A549 (cell line): ENCODE results near the gene CFB. TPM values are rescaled to one million over a fixed set of nuclear protein-coding genes. Genes with fewer than 3 reads are reported as not detected.

Source experiments
- ATAC-seq, 2 experiments: fragments of 200-7000 bp in 1 of 2; fragments of >200 bp in 1 of 2; cut with Nextera tagmentation in 1 of 2; cut with Tn5 transposase in 1 of 2; 3 replicates each; pipeline versions ENCODE4 v1.8.0 to v1.9.1; 2018 to 2020; ENCODE audit warnings: mild to moderate bottlenecking in 1 of 2, moderate library complexity in 1 of 2
- CTCF ChIA-PET: fragments of 300-600 bp; sonication (Branson Sonifier 250); formaldehyde crosslinking; extraction: SDS; loops from one replicate; lab custom pipeline; 2021; ENCODE audit warnings: antibody characterized with exemption, inconsistent platforms; lab: Yijun Ruan, JAX
- POLR2A ChIA-PET: fragments of 350-600 bp; formaldehyde crosslinking; extraction: SDS; loops from one replicate; lab custom pipeline; 2021; ENCODE audit warnings: antibody characterized with exemption, inconsistent platforms; lab: Yijun Ruan, JAX
- DNase-seq, 2 experiments: peaks; one replicate each; pipeline versions ENCODE4 v3.0.0 to v3.0.0-alpha.2; 2011 to 2016; ENCODE audit warnings: low read depth in 1 of 2, low spot score in 1 of 2
- FAIRE-seq: peaks from 2 replicates; lab custom pipeline; 2011; peaks lifted over from hg19 to GRCh38; lab: Jason Lieb, UNC
- H3K27ac ChIP-seq, 2 experiments: fragments of >200 bp; sonication (Bioruptor Twin); formaldehyde crosslinking; 3 replicates each; pipeline ENCODE4 v1.5.1; 2016 to 2017
- H3K4me1 ChIP-seq: fragments of >200 bp; sonication (Bioruptor Twin); formaldehyde crosslinking; 3 replicates; pipeline ENCODE4 v1.6.1; 2016
- H3K4me2 ChIP-seq: fragments of >200 bp; sonication (Bioruptor Twin); formaldehyde crosslinking; 3 replicates; pipeline ENCODE4 v1.6.1; 2016
- H3K4me3 ChIP-seq: fragments of >200 bp; sonication (Bioruptor Twin); formaldehyde crosslinking; 3 replicates; pipeline ENCODE4 v1.5.1; 2016
- H3K9me3 ChIP-seq: fragments of >200 bp; sonication (Bioruptor Twin); formaldehyde crosslinking; 3 replicates; pipeline ENCODE4 v1.6.1; 2016
- BCL3 ChIP-seq: fragments of >200 bp; sonication (Bioruptor Twin); formaldehyde crosslinking; IDR thresholded peaks from 3 replicates; pipeline ENCODE4 v1.6.1; 2016
- CHD2 ChIP-seq: fragments of 150-350 bp; IDR thresholded peaks from 2 replicates; pipeline ENCODE4 v1.6.1; 2014; ENCODE audit warnings: low read length; ENCODE audit not compliant: partially characterized antibody
- CTCF ChIP-seq: fragments of >200 bp; sonication (Bioruptor Twin); formaldehyde crosslinking; IDR thresholded peaks from 3 replicates; pipeline ENCODE4 v1.5.1; 2016
- EHF ChIP-seq: fragments of 250-450 bp; sonication (Bioruptor Pico); IDR thresholded peaks from 2 replicates; pipeline ENCODE4 v1.5.0; 2020; ENCODE audit warnings: mild to moderate bottlenecking
- GATA3 ChIP-seq: IDR thresholded peaks from 2 replicates; pipeline ENCODE4 v1.6.1; 2012; ENCODE audit warnings: borderline replicate concordance
- HEYL ChIP-seq: fragments of 250-450 bp; sonication (Bioruptor Pico); IDR thresholded peaks from 2 replicates; pipeline ENCODE4 v1.8.0; 2021; ENCODE audit warnings: mild to moderate bottlenecking, moderate library complexity
- HOXB13 ChIP-seq: fragments of 250-450 bp; sonication (Bioruptor Pico); IDR thresholded peaks from 2 replicates; pipeline ENCODE4 v1.5.0; 2020; ENCODE audit warnings: low read depth, mild to moderate bottlenecking, moderate library complexity
- HOXB5 ChIP-seq: fragments of 250-450 bp; sonication (Bioruptor Pico); IDR thresholded peaks from 2 replicates; pipeline ENCODE4 v1.5.0; 2020; ENCODE audit warnings: mild to moderate bottlenecking, moderate library complexity
- MAX ChIP-seq: IDR thresholded peaks from 2 replicates; pipeline ENCODE4 v1.6.1; 2012
- PBX3 ChIP-seq: IDR thresholded peaks from 2 replicates; pipeline ENCODE4 v1.6.1; 2012
- RAD21 ChIP-seq, 2 experiments: fragments of >200 bp in 1 of 2; sonication (Bioruptor Twin) in 1 of 2; formaldehyde crosslinking in 1 of 2; IDR thresholded peaks in 1 of 2; conservative IDR thresholded peaks in 1 of 2; 2 replicates in 1 of 2; 3 replicates in 1 of 2; pipeline ENCODE4 v1.6.1; 2012 to 2018; ENCODE audit warnings: inconsistent platforms in 1 of 2
- RNF2 ChIP-seq: fragments of 200-600 bp; sonication (generic); IDR thresholded peaks from 2 replicates; pipeline ENCODE4 v1.6.1; 2016; ENCODE audit warnings: low read depth, mild to moderate bottlenecking, antibody characterized with exemption, moderate library complexity, borderline replicate concordance
- TP53 ChIP-seq: fragments of 250-450 bp; sonication (Bioruptor Pico); IDR thresholded peaks from 2 replicates; pipeline ENCODE4 v1.5.0; 2021; ENCODE audit warnings: mild to moderate bottlenecking, moderate library complexity
- ZFP36 ChIP-seq: fragments of 450-650 bp; IDR thresholded peaks from 2 replicates; pipeline ENCODE4 v1.6.1; 2014; ENCODE audit warnings: borderline replicate concordance; ENCODE audit not compliant: partially characterized antibody
- WGBS: methylation state at CpG from one replicate; pipeline ENCODE4 v1.1.6; 2017; ENCODE audit errors: missing lambda C conversion rate; 5-methylcytosine and 5-hydroxymethylcytosine counted together
- polyA plus RNA-seq, 4 experiments: library from polyadenylated mRNA; depleted of rRNA in 3 of 4; stranded (reverse); fragments of >200 nt; fragmentation: RNase III in 1 of 4; extraction: RNeasy Plus Mini Kit Qiagen cat#74134 plus additional on column Dnase treatment in 1 of 4; gene quantifications; 2 replicates in 3 of 4; 3 replicates in 1 of 4; pipeline ENCODE4 v1.2.3, GENCODE V29; 2011 to 2017

Gene CFB
- polyA plus RNA-seq, 2 of the 4 experiments (the other 2 are of a cell fraction) = 4.4 to 5.6 TPM

- WGBS = 92% methylated on average over 4 of the region's 5 CpGs
- Histone ChIP-seq H3K9me3 (no peaks in the 10 kb centered on the region), H3K27ac (no peak overlapping the region), H3K4me2 (peak overlapping the region; percentile 91; the same call in 2 of the 3 replicates), H3K4me1 (peaks cover 24% of the 10 kb centered on the region), H3K4me3 (no peak overlapping the region)
- ChIA-PET CTCF (no interaction called here), POLR2A (interaction anchor here (2.1 kb wide), 1 partner anchor 46 kb away, joined by 14 read pairs; the partner anchor contains the start of gene CFB)
- no peak for FAIRE-seq
- DNase-seq = no peak
- no peak for ATAC-seq
- TF ChIP-seq RAD21 (conservative IDR thresholded peaks at IDR 0.05 in 1 of 2, IDR thresholded peaks at IDR 0.05 in 1 of 2) (no peak), HEYL (CRISPR knock-in tag) (no peak), GATA3 (no peak), TP53 (CRISPR knock-in tag) (no peak), RNF2 (no peak), CTCF (no peak), HOXB13 (no peak)
Observed at GRCh38 chr6:31899215-31899614, 46.7 kb upstream of the CFB start.

- ChIA-PET CTCF (interaction anchor here (0.7 kb wide), 1 partner anchor 10 kb away, joined by 4 read pairs; no protein-coding TSS in a partner anchor), POLR2A (no interaction called here)
- no peak for DNase-seq
- TF ChIP-seq PBX3 (no peak), BCL3 (no peak)
- H3K4me1 ChIP-seq = peaks cover 24% of the 10 kb centered on the region
- ATAC-seq = no peak
- no peak overlapping the region for H3K4me2 ChIP-seq
- no peak overlapping the region for H3K4me3 ChIP-seq
- no peaks in the 10 kb centered on the region for H3K9me3 ChIP-seq
- no peak for FAIRE-seq
- 92% methylated on average over 30 of the region's 49 CpGs for WGBS
- no peak overlapping the region for H3K27ac ChIP-seq
Observed at GRCh38 chr6:31899882-31900722, 45.8 kb upstream of the CFB start.

- Histone ChIP-seq H3K4me1 (peaks cover 24% of the 10 kb centered on the region), H3K27ac (peak overlapping the region; percentile 98), H3K4me3 (peak overlapping the region; percentile 90), H3K9me3 (no peaks in the 10 kb centered on the region), H3K4me2 (peak overlapping the region; percentile 66)
- FAIRE-seq (no peak), ATAC-seq (no peak), DNase-seq (no peak)
- ChIA-PET POLR2A (no interaction called here), CTCF (interaction anchor here (0.7 kb wide), 1 partner anchor 11 kb away, joined by 4 read pairs; no protein-coding TSS in a partner anchor)
- WGBS = 77% methylated on average over 23 of the region's 29 CpGs
- TF ChIP-seq CHD2 (no peak), RAD21 (conservative IDR thresholded peaks at IDR 0.05 in 1 of 2, IDR thresholded peaks at IDR 0.05 in 1 of 2) (no peak), EHF (CRISPR knock-in tag) (no peak), PBX3 (0 out of 2 replicates have a peak, but pooled peaks have one; percentile 32), MAX (0 out of 2 replicates have a peak, but pooled peaks have one; percentile 40), HOXB5 (CRISPR knock-in tag) (no peak), ZFP36 (no peak)
Observed at GRCh38 chr6:31900917-31901414, 44.9 kb upstream of the CFB start.
